ENCODE measurements around the gene CST1. TPM values are rescaled to one million over a fixed set of nuclear protein-coding genes. Genes with fewer than 3 reads are reported as not detected.
A peak's percentile ranks its signal among the peaks of the same experiment; 100 is the strongest.

Gene CST1
- total RNA-seq, 1 experiment from 2014 or later: 1.7 TPM

DNA sequence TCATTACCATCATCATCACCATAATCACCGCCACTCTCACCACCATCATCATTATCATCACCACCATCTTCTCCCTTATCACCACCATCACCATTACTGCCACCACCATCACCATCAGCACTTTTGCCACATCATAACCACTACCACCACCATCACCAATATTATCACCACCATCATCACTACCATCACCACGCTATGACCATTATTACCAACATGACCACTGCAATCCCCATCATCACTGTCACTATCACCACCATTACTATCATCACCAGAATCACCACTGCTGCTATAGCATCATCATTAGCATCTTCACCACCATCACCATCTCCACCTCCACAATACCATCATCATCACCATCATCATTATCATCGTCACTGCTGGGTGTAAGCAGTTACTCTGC, 25.6 kb downstream of the CST1 start:
- Histone ChIP-seq H3K79me2 (ENCODE audit: insufficient read depth, low read length) (no peaks in the 10 kb centered on the region), H2BK15ac (ENCODE audit: low read depth, low read length) (no peak overlapping the region), H3K9ac (ENCODE audit: extremely low read depth, insufficient read length, low read length) (no peak overlapping the region), H3K18ac (ENCODE audit: insufficient read length, low read depth, low read length) (no peak overlapping the region), H3K23me2 (ENCODE audit: insufficient read length, low read depth, low read length, poor library complexity, severe bottlenecking) (no peaks in the 10 kb centered on the region), H3K23ac (ENCODE audit: insufficient read length, low read depth, low read length) (no peak overlapping the region), H3K27me3 (ENCODE audit: insufficient read depth, low read length) (no peaks in the 10 kb centered on the region; the same call in 1 of the 2 replicates), H4K20me1 (ENCODE audit: control insufficient read depth, insufficient read depth, insufficient read length) (no peaks in the 10 kb centered on the region), H2AK5ac (ENCODE audit: insufficient read length, low read length) (no peak overlapping the region), H2BK120ac (ENCODE audit: low read depth, low read length, poor library complexity, severe bottlenecking) (no peak overlapping the region), H4K5ac (ENCODE audit: insufficient read length, low read depth, low read length) (peak overlapping the region; percentile 37), H3T11ph (ENCODE audit: low read length) (no peak overlapping the region), H4K91ac (ENCODE audit: insufficient read length, low read depth, low read length) (no peak overlapping the region), H3K4ac (ENCODE audit: low read depth, low read length) (no peak overlapping the region), H3K4me2 (ENCODE audit: insufficient read depth, insufficient read length, low read length) (no peak overlapping the region), H3K14ac (ENCODE audit: insufficient read depth, low read length) (no peak overlapping the region), H2BK5ac (ENCODE audit: insufficient read length, low read length) (no peak overlapping the region), H3K9me3 (ENCODE audit: control insufficient read depth, low read depth, low read length) (no peaks in the 10 kb centered on the region), H2AFZ (ENCODE audit: low read length) (no peak overlapping the region), H2BK20ac (ENCODE audit: low read depth, low read length, poor library complexity, severe bottlenecking) (no peak overlapping the region), H3K27ac (ENCODE audit: insufficient read length, low read depth, low read length) (no peak overlapping the region), H3K56ac (ENCODE audit: insufficient read length, low read depth, low read length) (no peak overlapping the region), H3K79me1 (ENCODE audit: insufficient read depth, low read depth, low read length, poor library complexity, severe bottlenecking) (no peaks in the 10 kb centered on the region), H2BK12ac (ENCODE audit: insufficient read length, low read depth, low read length) (no peak overlapping the region), H3K4me1 (ENCODE audit: insufficient read depth, low read length) (no peaks in the 10 kb centered on the region; the same call in 1 of the 2 replicates), H4K8ac (replicated peaks; ENCODE audit: insufficient read length, low read depth, low read length) (no peak overlapping the region)
- no CpG with 5 or more reads among the region's 3 CpGs for WGBS (ENCODE audit: extremely low coverage, insufficient read length, low lambda C conversion rate)
- peaks cover 13% of the 10 kb centered on the region for H3K27me3 Mint-ChIP-seq (ENCODE audit: low read depth)
- no peaks in the 10 kb centered on the region for H3K9me3 Mint-ChIP-seq
- no peak for TF ChIP-seq CTCF (conservative IDR thresholded peaks at IDR 0.05)
- no peak overlapping the region for H3K4me3 Mint-ChIP-seq
- peaks cover 0 to 6% of the 10 kb centered on the region in 2 experiments; a peak in 1 of 4 replicates for H3K4me1 Mint-ChIP-seq
- DNase-seq: no peak
- H3K27ac Mint-ChIP-seq: no peak overlapping the region
- H3K36me3 Mint-ChIP-seq (ENCODE audit: insufficient read depth in 1 of 3, low read depth in 3 of 3): no peaks in the 10 kb centered on the region
